Lower lobe of right lung (tissue), 2 donors: ENCODE measurements around the gene RC3H2. TPM values are rescaled to one million over a fixed set of nuclear protein-coding genes. Genes with fewer than 3 reads are reported as not detected.

Source experiments
- ATAC-seq, 2 donors: fragments of 200-7000 bp; cut with Tn5 transposase; one replicate each; pipeline ENCODE4 v1.9.1; 2020 to 2022; ENCODE audit warnings: mild to moderate bottlenecking in 2 of 2, moderate library complexity in 2 of 2
- DNase-seq: peaks from one replicate; pipeline ENCODE4 v3.0.0-alpha.2; 2020
- H3K27ac ChIP-seq: fragments of 200-600 bp; one replicate; pipeline ENCODE4 v1.8.0; 2022
- H3K27me3 ChIP-seq: fragments of 200-600 bp; one replicate; pipeline ENCODE4 v1.8.0; 2022; ENCODE audit warnings: low read depth
- H3K36me3 ChIP-seq: fragments of 200-600 bp; one replicate; pipeline ENCODE4 v1.8.0; 2022; ENCODE audit warnings: mild to moderate bottlenecking
- H3K4me1 ChIP-seq: fragments of 200-600 bp; one replicate; pipeline ENCODE4 v1.8.0; 2022
- H3K4me3 ChIP-seq: fragments of 200-600 bp; one replicate; pipeline ENCODE4 v1.8.0; 2022; ENCODE audit warnings: mild to moderate bottlenecking
- H3K9me3 ChIP-seq: fragments of 200-600 bp; one replicate; pipeline ENCODE4 v1.8.0; 2022
- CTCF ChIP-seq: fragments of 200-600 bp; IDR thresholded peaks from one replicate; pipeline ENCODE4 v1.8.0; 2022; ENCODE audit warnings: antibody characterized with exemption, mild to moderate bottlenecking
- intact Hi-C: fragments of 100-400 bp; cut with DNase I; formaldehyde crosslinking; loops from one replicate; pipeline ENCODE4 v1.11.0; 2022
- total RNA-seq: library from RNA; stranded (reverse); fragmentation: NEBNext Ultra II Directional; extraction: Animal tissue kit (Norgen Biotek cat#: 25700); gene quantifications from one replicate; pipeline ENCODE4 v1.2.1, GENCODE V29; 2021
- donor health status: DM: no; HTN: yes; CAD: no; lungs with severe emphysema.

Gene RC3H2
- total RNA-seq, 1 donor from 2014 or later = 44.2 TPM

DNA sequence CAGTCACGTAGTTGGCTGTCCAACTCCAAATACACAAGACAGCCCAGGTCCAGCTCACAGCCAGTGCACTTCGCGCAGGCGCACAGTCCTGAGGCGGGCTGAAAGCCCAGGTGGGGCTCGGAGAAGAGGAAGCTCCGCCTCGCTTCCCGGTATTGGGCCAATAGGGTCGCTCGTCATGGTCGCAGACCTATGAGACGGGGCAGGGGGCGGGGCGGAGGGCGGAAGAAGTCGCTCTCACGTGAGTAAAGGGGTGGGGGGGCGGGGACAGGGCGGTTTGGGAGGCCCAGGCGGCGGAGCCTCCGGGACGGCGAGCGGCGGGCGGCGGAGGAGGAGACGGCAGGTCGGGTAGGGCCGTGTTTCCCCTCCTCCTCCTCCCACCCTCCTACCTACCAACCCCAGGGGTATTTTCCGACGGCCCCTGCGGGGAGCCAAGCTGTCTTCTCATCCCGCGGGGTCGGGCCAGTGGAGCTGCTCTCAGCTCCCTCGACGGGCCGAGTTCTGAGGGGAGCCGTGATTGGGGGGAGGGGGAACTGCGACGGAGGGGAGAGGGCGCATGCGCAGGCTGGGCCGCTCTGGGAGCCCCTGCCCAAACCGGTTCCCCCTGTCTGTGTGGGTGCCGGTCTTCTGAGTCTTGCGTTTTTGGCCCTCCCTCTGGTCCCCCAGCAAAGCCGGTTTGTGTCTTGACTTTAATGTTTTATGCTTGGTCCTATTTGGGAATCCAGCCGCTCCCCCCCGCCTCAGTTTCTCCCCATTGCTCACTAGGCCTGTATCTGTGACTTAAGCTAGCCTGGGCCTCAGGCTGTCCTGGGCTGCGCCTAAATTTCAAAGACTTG, 35.8 kb upstream of the RC3H2 start, which contains the start of gene RABGAP1:
Gene RABGAP1, plus strand, starts transcription at position 272 of the 833 bp plus-strand sequence. CDS start 16,040 bp downstream, outside the sequence.
- intact Hi-C loops = no loop called here
- ATAC-seq = peak; percentile 99 to 100
- no peak for TF ChIP-seq CTCF
- Histone ChIP-seq H3K27ac (peak within 1 kb of the TSS; percentile 83), H3K27me3 (no peaks in the 10 kb centered on the region), H3K4me1 (peaks cover 40% of the 10 kb centered on the region), H3K4me3 (peak within 1 kb of the TSS; percentile 80), H3K36me3 (peaks cover 32% of the 10 kb centered on the region), H3K9me3 (no peaks in the 10 kb centered on the region)
- DNase-seq = peak; percentile 100

DNA sequence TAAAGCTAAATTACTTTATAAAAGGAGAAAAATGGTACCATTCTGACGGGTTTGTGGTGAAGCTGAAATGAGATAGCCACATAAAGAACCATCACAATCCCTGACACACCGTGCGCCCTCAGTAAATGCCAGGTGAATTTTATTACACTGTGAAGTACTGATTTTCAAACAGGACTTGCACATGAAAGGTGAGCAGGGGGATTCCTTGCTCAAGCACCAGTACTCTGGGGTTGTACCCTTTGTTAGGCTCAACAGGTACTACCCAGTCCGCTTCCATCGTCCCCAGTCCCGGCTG, 35.2 kb upstream of the RC3H2 start:
- no peaks in the 10 kb centered on the region for H3K27me3 ChIP-seq
- TF ChIP-seq CTCF = no peak
- no peaks in the 10 kb centered on the region for H3K9me3 ChIP-seq
- intact Hi-C loops = no loop called here
- DNase-seq = no peak
- ATAC-seq = no peak
- peak overlapping the region; percentile 80 for H3K4me3 ChIP-seq
- H3K4me1 ChIP-seq = peaks cover 37% of the 10 kb centered on the region
- peaks cover 32% of the 10 kb centered on the region for H3K36me3 ChIP-seq
- peak overlapping the region; percentile 83 for H3K27ac ChIP-seq

- intact Hi-C loops = no loop called here
- TF ChIP-seq CTCF = no peak
- no peak overlapping the region for H3K27ac ChIP-seq
These were observed 34.4 kb upstream of the RC3H2 start for GRCh38 chr9:122939601-122940000.

DNA sequence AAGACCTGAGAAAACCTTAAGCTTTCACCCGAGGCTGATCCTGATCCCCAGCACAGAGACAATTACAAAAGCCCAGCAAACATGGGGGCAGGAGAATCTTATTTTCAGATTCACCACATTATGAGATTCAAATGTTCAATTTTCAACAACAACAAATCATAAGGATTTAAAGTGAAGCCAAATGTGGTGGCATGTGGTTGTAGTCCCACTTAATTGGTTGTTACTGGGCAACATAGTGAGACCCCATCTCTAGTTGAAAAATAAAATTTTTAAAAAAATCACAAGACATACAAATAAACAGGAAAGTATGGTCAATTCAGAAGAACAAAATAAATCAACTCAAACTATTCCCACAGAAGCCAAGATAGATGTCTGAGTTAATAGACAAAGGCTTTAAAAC, 31.7 kb upstream of the RC3H2 start:
- intact Hi-C loops = no loop called here

More at GRCh38 chr9:122939601-122940000, 34.4 kb upstream of the RC3H2 start:
- H3K27me3 ChIP-seq = no peaks in the 10 kb centered on the region
- H3K9me3 ChIP-seq = no peaks in the 10 kb centered on the region
- H3K4me1 ChIP-seq = peaks cover 31% of the 10 kb centered on the region
- DNase-seq (no peak), ATAC-seq (no peak)
- peaks cover 29% of the 10 kb centered on the region for H3K36me3 ChIP-seq
- H3K4me3 ChIP-seq = no peak overlapping the region

DNA sequence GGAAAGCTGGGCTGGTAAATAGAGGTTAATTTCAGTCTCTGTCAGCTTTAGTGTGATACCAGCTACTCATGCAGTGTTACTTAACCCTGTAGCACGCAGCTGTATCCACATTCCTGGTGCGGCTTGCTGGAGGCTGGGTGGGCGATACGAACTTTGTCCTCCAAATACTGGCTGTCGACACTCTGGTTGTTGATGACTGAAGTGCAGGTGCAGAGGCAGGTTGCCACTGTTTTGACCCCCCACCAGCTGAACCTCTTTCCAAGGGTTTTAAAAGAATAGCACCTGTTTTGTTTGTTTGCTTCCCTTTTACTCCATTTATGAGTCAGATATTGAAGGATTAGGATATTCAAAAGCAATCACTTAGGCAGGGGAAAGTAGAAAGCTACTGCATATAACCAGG, 31.3 kb upstream of the RC3H2 start:
- no peak for TF ChIP-seq CTCF
- no peaks in the 10 kb centered on the region for H3K27me3 ChIP-seq
- DNase-seq = no peak
- peaks cover 24% of the 10 kb centered on the region for H3K36me3 ChIP-seq
- H3K4me3 ChIP-seq = no peak overlapping the region
- intact Hi-C loops = no loop called here
- ATAC-seq = no peak
- H3K4me1 ChIP-seq = peaks cover 28% of the 10 kb centered on the region
- H3K9me3 ChIP-seq = no peaks in the 10 kb centered on the region
- no peak overlapping the region for H3K27ac ChIP-seq

More for the DNA sequence above, 31.7 kb upstream of the RC3H2 start:
- no peaks in the 10 kb centered on the region for H3K27me3 ChIP-seq
- no peaks in the 10 kb centered on the region for H3K9me3 ChIP-seq
- no peak for TF ChIP-seq CTCF
- H3K4me3 ChIP-seq = no peak overlapping the region
- H3K27ac ChIP-seq = no peak overlapping the region
- DNase-seq (no peak), ATAC-seq (no peak)
- peaks cover 24% of the 10 kb centered on the region for H3K36me3 ChIP-seq
- H3K4me1 ChIP-seq = peaks cover 32% of the 10 kb centered on the region
